ENCODE data around the gene LYST.

DNA sequence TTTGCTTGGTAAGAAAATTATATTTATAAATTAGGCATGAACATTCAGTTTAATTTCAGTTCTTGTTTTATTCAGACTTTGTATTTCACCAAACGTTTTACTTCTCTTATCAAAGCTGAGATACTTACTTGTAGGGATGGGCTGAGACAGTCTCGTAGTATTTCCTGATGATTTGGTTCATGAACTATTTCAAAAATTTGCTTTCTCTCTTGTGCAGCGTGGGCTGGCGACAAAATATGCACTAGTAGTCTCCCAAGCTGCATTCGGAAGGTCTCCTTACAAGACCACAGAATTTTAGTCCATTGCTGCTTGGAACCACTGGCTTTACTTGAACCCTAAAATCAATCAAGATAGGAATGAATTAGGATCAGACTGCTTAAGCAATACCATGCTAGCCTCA is 125.4 kb downstream of the LYST start:
- TF ChIP-seq, protein P1, sequence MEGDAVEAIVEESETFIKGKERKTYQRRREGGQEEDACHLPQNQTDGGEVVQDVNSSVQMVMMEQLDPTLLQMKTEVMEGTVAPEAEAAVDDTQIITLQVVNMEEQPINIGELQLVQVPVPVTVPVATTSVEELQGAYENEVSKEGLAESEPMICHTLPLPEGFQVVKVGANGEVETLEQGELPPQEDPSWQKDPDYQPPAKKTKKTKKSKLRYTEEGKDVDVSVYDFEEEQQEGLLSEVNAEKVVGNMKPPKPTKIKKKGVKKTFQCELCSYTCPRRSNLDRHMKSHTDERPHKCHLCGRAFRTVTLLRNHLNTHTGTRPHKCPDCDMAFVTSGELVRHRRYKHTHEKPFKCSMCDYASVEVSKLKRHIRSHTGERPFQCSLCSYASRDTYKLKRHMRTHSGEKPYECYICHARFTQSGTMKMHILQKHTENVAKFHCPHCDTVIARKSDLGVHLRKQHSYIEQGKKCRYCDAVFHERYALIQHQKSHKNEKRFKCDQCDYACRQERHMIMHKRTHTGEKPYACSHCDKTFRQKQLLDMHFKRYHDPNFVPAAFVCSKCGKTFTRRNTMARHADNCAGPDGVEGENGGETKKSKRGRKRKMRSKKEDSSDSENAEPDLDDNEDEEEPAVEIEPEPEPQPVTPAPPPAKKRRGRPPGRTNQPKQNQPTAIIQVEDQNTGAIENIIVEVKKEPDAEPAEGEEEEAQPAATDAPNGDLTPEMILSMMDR (IDR thresholded peaks at IDR 0.05; ENCODE audit: poor library complexity), result no peak
- no peak for TF ChIP-seq EZH2 (IDR thresholded peaks at IDR 0.05; ENCODE audit: borderline replicate concordance)

All from hepatocyte (in vitro differentiated cells).